HG02571 (cell line): Measurements from ENCODE around the gene ALDH3A1.
"Not testable (repeated sequence)": the region's sequence is repeated elsewhere in the genome, so short reads cannot be mapped to it uniquely, and the experiment has no call there.

ENCODE experiments used
- ATAC-seq: cut with Tn5 transposase; IDR thresholded peaks from one replicate; pipeline ENCODE4 v1.9.1; 2021; ENCODE audit warnings: mild to moderate bottlenecking, moderate library complexity; ENCODE audit not compliant: unreplicated experiment

ALDH3A1 gene

GRCh38 chr17:19747829-19748806, at the start of gene ALDH3A1:
TSS of gene ALDH3A1 (minus strand) at chr17:19748298. CDS start at chr17:19745129, 3,169 bp downstream.
- ATAC-seq, result no peak

GRCh38 chr17:19796457-19796856, 48.4 kb upstream of the ALDH3A1 start:
- ATAC-seq, result no peak

- no peak for ATAC-seq
Observed at GRCh38 chr17:19791918-19792550, 43.9 kb upstream of the ALDH3A1 start.

- ATAC-seq, result no peak
Observed at GRCh38 chr17:19787733-19788357, 39.7 kb upstream of the ALDH3A1 start.

GRCh38 chr17:19785854-19786253, 37.8 kb upstream of the ALDH3A1 start:
- ATAC-seq, result no peak

GRCh38 chr17:19781488-19782458, 33.7 kb upstream of the ALDH3A1 start:
- ATAC-seq, result no peak

GRCh38 chr17:19780846-19781245, 32.7 kb upstream of the ALDH3A1 start:
- no peak for ATAC-seq

GRCh38 chr17:19773534-19773933, 25.4 kb upstream of the ALDH3A1 start:
- no peak for ATAC-seq

GRCh38 chr17:19771971-19772630, 24.0 kb upstream of the ALDH3A1 start:
- no peak for ATAC-seq

GRCh38 chr17:19770985-19771735, 23.1 kb upstream of the ALDH3A1 start:
- no peak for ATAC-seq

- no peak for ATAC-seq
Observed at GRCh38 chr17:19769946-19770652, 22.0 kb upstream of the ALDH3A1 start.

GRCh38 chr17:19768046-19768782, 20.1 kb upstream of the ALDH3A1 start:
- ATAC-seq, result no peak

GRCh38 chr17:19766421-19767270, 18.5 kb upstream of the ALDH3A1 start:
- ATAC-seq, result no peak

- no peak for ATAC-seq
Observed at GRCh38 chr17:19766016-19766415, 17.9 kb upstream of the ALDH3A1 start.

GRCh38 chr17:19763991-19764390, 15.9 kb upstream of the ALDH3A1 start:
- not testable (repeated sequence) for ATAC-seq

GRCh38 chr17:19763416-19763815, 15.3 kb upstream of the ALDH3A1 start:
- ATAC-seq, result no peak

- ATAC-seq, result no peak
Observed at GRCh38 chr17:19762515-19762961, 14.4 kb upstream of the ALDH3A1 start.
